HEK293T (cell line): Measurements from ENCODE around the gene TRMT61B.
A peak's percentile ranks its signal among the peaks of the same experiment; 100 is the strongest.

Experiments used
- CTCF ChIA-PET: fragments of 350-600 bp; formaldehyde crosslinking; extraction: SDS; loops from one replicate; lab custom pipeline; 2021; ENCODE audit warnings: antibody characterized with exemption, inconsistent platforms; lab: Yijun Ruan, JAX
- POLR2A ChIA-PET: fragments of 350-600 bp; formaldehyde crosslinking; extraction: SDS; loops from one replicate; lab custom pipeline; 2020; ENCODE audit warnings: antibody characterized with exemption, inconsistent platforms; lab: Yijun Ruan, JAX
- DNase-seq: peaks from one replicate; pipeline ENCODE4 v3.0.0; 2012; ENCODE audit warnings: mixed read lengths; ENCODE audit errors: extremely low spot score
- ARNT ChIP-seq: fragments of 450-650 bp; IDR thresholded peaks from 2 replicates; pipeline ENCODE4 v1.6.1; 2017; ENCODE audit warnings: mild to moderate bottlenecking
- BHLHE40 ChIP-seq: fragments of 450-650 bp; IDR thresholded peaks from 2 replicates; pipeline ENCODE4 v1.6.1; 2016; ENCODE audit warnings: mild to moderate bottlenecking, moderate library complexity, borderline replicate concordance
- CTBP1 ChIP-seq: fragments of 450-650 bp; IDR thresholded peaks from 2 replicates; pipeline ENCODE4 v1.6.1; 2016; ENCODE audit warnings: borderline replicate concordance
- ELF4 ChIP-seq: fragments of 450-650 bp; IDR thresholded peaks from 2 replicates; pipeline ENCODE4 v1.6.1; 2017; ENCODE audit warnings: antibody characterized with exemption
- FOXA1 ChIP-seq: fragments of 450-650 bp; IDR thresholded peaks from 2 replicates; pipeline ENCODE4 v1.6.1; 2016; ENCODE audit warnings: mild to moderate bottlenecking
- FOXK2 ChIP-seq: fragments of 450-650 bp; IDR thresholded peaks from 2 replicates; pipeline ENCODE4 v1.6.1; 2016; ENCODE audit warnings: mild to moderate bottlenecking
- FOXM1 ChIP-seq: fragments of 450-650 bp; IDR thresholded peaks from 2 replicates; pipeline ENCODE4 v1.6.1; 2017; ENCODE audit warnings: mild to moderate bottlenecking, borderline replicate concordance
- HDGF ChIP-seq: fragments of 450-650 bp; IDR thresholded peaks from 2 replicates; pipeline ENCODE4 v1.6.1; 2017; ENCODE audit warnings: antibody characterized with exemption, borderline replicate concordance
- L3MBTL2 ChIP-seq: fragments of 450-650 bp; conservative IDR thresholded peaks from 2 replicates; pipeline ENCODE4 v1.6.1; 2016; ENCODE audit warnings: mild to moderate bottlenecking
- LEF1 ChIP-seq: fragments of 450-650 bp; IDR thresholded peaks from 2 replicates; pipeline ENCODE4 v1.6.1; 2017; ENCODE audit warnings: mild to moderate bottlenecking, borderline replicate concordance
- NFRKB ChIP-seq: fragments of 450-650 bp; IDR thresholded peaks from 2 replicates; pipeline ENCODE4 v1.6.1; 2016; ENCODE audit warnings: mild to moderate bottlenecking, moderate library complexity
- PKNOX1 ChIP-seq: fragments of 450-650 bp; IDR thresholded peaks from 2 replicates; pipeline ENCODE4 v1.6.1; 2016
- SP1 ChIP-seq: fragments of 450-650 bp; IDR thresholded peaks from 2 replicates; pipeline ENCODE4 v1.6.1; 2017
- SUZ12 ChIP-seq: fragments of 450-650 bp; IDR thresholded peaks from 2 replicates; pipeline ENCODE4 v1.6.1; 2016; ENCODE audit warnings: mild to moderate bottlenecking
- TARDBP ChIP-seq: fragments of 450-650 bp; IDR thresholded peaks from 2 replicates; pipeline ENCODE4 v1.6.1; 2016
- ZNF384 ChIP-seq: fragments of 450-650 bp; IDR thresholded peaks from 2 replicates; pipeline ENCODE4 v1.6.1; 2016

TRMT61B gene

GRCh38 chr2:28870146-28870891 is at the start of gene TRMT61B:
TSS of gene TRMT61B (minus strand) at chr2:28870309. CDS start at chr2:28870277, 32 bp downstream.
- TF ChIP-seq FOXM1 (no peak), L3MBTL2 (peak; percentile 83), ELF4 (peak; percentile 25; the same call in 1 of the 2 replicates), SP1 (no peak)
- peak; percentile 98 for DNase-seq
- CTCF ChIA-PET: no interaction called here
- POLR2A ChIA-PET: interaction anchor here (0.6 to 3.3 kb wide), 16 partner anchors 8 to 1380 kb away, joined by 3 to 22 read pairs (median 3); partner anchors contain the start of genes PPP1CB and WDR43

- TF ChIP-seq SUZ12 (no peak), HDGF (no peak), TARDBP (no peak), SP1 (no peak), PKNOX1 (no peak), CTBP1 (no peak), FOXM1 (no peak), FOXK2 (no peak), ELF4 (no peak), LEF1 (no peak), BHLHE40 (no peak), FOXA1 (no peak), L3MBTL2 (no peak), ZNF384 (no peak), NFRKB (no peak), ARNT (no peak)
- CTCF ChIA-PET: no interaction called here
- no peak for DNase-seq
- POLR2A ChIA-PET: no interaction called here
These were observed 45.8 kb upstream of the TRMT61B start for GRCh38 chr2:28915939-28916338.

- POLR2A ChIA-PET: interaction anchor here (1.5 to 1.6 kb wide), 2 partner anchors 15 to 40 kb away, joined by 4 to 5 read pairs; partner anchors contain the start of genes TRMT61B and WDR43
- no peak for TF ChIP-seq FOXA1
- no peak for TF ChIP-seq FOXM1
- TF ChIP-seq PKNOX1: no peak
- no peak for TF ChIP-seq ZNF384
- no peak for TF ChIP-seq SUZ12
- TF ChIP-seq TARDBP: no peak
- CTCF ChIA-PET: no interaction called here
These were observed 39.7 kb upstream of the TRMT61B start for GRCh38 chr2:28909655-28910353.

GRCh38 chr2:28908172-28908571 is 38.1 kb upstream of the TRMT61B start:
- DNase-seq: no peak
- ChIA-PET CTCF (no interaction called here), POLR2A (interaction anchor here (1.6 kb wide), 1 partner anchor 39 kb away, joined by 5 read pairs; the partner anchor contains the start of gene TRMT61B)
- TF ChIP-seq PKNOX1 (no peak), L3MBTL2 (no peak), CTBP1 (no peak), TARDBP (no peak), NFRKB (no peak), SP1 (no peak), ARNT (no peak), BHLHE40 (no peak), FOXM1 (no peak), HDGF (no peak), ZNF384 (no peak), FOXK2 (no peak), SUZ12 (no peak), FOXA1 (no peak), ELF4 (no peak), LEF1 (no peak)

More at GRCh38 chr2:28909655-28910353, 39.7 kb upstream of the TRMT61B start:
- no peak for DNase-seq

GRCh38 chr2:28906821-28907220 is 36.7 kb upstream of the TRMT61B start:
- POLR2A ChIA-PET: no interaction called here
- TF ChIP-seq FOXM1: no peak
- no peak for TF ChIP-seq FOXA1
- TF ChIP-seq LEF1: no peak
- no peak for TF ChIP-seq FOXK2
- TF ChIP-seq HDGF: no peak
- no peak for TF ChIP-seq PKNOX1
- TF ChIP-seq SUZ12: no peak
- TF ChIP-seq NFRKB: no peak
- TF ChIP-seq SP1: no peak
- TF ChIP-seq ELF4: no peak
- TF ChIP-seq ARNT: no peak
- TF ChIP-seq L3MBTL2: no peak
- no peak for TF ChIP-seq BHLHE40
- no peak for TF ChIP-seq TARDBP
- TF ChIP-seq ZNF384: no peak
- TF ChIP-seq CTBP1: no peak
- DNase-seq: no peak
- CTCF ChIA-PET: no interaction called here
